GM11168 (cell line): ENCODE data around the gene MAGIX.

ENCODE experiments used
- in situ Hi-C: fragments of 300-500 bp; cut with MboI; formaldehyde crosslinking; loops from one replicate; pipeline ENCODE4 v1.12.0; 2022; ENCODE audit warnings: low sequenced_read_pairs; ENCODE audit not compliant: unreplicated experiment

The MAGIX gene

GRCh38 chrX:49179358-49179757 is 16.8 kb downstream of the MAGIX start:
- in situ Hi-C loops: no loop called here

- in situ Hi-C loops: no loop called here
These were observed 21.2 kb downstream of the MAGIX start for GRCh38 chrX:49183701-49184281.

DNA sequence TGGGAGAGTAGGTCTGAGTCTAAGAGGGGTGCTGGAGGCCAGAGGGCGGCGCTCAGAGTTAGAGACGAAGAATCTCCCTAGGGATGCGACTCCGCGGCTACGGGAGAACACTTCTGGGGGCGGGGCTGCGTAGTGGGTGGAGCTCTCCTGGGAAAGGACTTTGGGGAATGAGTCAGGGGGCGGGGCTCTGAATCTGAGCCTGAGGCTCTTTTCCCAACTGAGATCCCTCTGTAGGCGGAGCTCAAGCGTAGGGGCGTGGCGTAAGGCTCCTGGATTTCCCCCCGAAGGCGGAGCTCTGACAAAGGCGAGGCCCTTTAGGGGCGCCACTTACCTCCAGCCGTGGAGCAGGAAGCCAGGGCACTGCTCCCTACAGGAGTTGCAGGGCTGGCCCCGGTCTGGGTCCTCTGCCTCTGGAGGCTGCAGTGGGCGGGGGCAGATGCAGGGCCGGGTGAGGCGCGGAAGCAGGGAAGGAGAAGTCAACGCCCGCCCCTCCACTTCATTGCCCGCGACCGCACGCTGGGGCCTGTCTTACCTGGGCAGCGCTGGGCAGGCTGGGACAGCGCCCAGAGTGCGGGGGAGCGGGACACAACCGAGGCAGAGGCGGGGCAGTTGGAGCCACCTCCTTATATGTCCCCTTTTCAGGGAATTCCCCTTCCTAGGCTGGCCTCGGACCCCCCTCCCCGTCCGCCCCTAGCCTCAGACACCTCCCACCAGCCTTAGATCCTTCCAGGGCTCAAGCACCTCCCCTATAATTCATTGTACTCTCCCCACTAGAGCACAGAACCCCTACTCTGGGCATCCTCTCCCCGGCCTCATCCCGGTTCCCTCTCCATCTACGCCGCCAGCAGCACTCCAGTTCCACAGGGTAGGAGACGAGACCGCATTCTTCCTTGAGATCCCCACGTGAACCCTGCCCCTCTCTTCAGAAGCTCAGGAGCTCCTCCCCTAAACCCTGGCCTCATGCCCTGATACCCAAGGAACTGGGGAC is 22.0 kb downstream of the MAGIX start:
- in situ Hi-C loops: no loop called here

DNA sequence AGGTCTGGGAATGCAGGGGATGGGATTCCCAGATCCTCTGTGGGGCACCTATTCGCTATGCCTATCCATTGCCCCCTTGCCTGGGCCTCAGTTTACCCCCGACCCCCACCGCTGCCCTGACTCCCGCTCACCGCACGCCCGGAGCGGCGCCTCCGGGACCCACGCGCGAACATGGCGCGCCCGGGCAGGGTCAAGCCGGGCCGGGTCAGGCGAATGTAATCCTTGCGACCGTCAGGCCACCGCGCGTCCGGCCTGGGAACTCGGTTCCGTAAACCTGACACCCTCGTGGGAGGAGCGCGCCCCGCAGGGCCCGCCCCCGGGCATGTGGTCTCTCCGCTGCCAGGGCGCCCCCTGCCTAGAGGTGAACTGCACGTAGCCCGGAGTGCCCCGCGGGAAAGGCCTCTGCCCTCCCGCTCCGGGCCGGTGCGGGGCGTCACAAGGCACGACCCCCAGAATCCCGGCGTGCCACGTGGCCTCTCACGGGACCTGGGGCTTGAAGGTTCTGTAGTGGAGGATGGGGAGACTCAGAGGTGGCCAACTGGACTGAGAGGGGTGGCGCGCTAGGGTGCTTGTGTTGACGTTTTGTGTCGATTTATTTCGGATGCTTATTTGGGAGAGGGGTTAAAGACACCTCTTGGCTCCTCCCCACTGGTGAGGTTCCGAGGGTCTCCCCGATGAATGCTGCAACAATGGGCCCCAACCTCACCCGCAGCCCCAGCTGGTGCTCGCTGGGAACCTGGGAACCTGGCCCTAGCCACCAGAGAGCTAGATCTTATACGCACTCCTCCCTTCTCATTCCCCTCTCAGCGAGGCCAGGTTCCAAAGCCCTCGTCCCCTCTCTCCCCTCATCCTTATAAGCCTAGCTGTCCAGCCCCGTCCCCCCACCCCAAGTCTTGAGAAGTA is 23.8 kb downstream of the MAGIX start, which contains the start of gene PRICKLE3:
Gene PRICKLE3, minus strand, starts transcription at position 249 of the 903 bp plus-strand sequence. Its CDS starts 76 bp downstream, at position 173.
- in situ Hi-C loops: no loop called here

DNA sequence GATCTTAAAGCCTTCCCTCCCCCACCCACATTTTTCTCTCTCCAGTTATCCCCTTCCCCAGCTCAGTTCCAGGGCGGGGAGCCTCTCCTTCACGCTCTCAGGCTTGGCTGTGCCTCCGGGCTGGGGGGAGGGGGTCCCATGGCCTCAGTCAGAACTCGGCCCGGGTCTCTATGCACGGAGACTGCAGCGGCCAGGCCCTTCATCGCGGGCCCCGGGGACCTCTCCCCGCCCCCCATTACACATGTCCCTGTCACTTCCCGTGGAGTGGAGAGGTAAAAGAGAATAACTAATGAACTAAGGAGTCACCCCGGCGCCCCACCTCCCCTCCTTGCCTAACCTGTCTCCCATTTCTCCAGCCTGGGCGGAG is 24.5 kb downstream of the MAGIX start:
- in situ Hi-C loops: no loop called here

DNA sequence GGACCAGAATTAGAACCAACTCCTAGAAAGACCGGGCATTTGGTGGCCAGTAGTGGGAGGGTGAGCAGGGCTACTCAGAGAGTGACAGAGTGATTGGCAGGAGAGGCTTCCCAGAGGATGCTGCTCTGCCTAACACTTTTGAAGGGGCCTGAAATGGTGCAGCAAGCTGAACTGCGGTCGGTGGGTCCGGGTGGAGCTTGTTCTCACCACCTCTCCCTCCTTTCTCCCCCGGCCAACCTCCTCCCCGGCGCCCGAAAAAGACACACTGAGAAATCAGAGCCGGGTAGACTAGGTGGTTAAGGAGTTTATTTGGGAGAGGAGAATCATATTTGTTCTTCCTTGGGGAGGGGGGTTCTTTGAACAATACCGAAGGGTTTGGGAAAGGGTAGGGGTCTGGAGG is 25.0 kb downstream of the MAGIX start:
- in situ Hi-C loops: no loop called here

GRCh38 chrX:49188468-49189076 is 26.0 kb downstream of the MAGIX start:
- in situ Hi-C loops: no loop called here

GRCh38 chrX:49189606-49190005 is 27.0 kb downstream of the MAGIX start:
- in situ Hi-C loops: no loop called here

DNA sequence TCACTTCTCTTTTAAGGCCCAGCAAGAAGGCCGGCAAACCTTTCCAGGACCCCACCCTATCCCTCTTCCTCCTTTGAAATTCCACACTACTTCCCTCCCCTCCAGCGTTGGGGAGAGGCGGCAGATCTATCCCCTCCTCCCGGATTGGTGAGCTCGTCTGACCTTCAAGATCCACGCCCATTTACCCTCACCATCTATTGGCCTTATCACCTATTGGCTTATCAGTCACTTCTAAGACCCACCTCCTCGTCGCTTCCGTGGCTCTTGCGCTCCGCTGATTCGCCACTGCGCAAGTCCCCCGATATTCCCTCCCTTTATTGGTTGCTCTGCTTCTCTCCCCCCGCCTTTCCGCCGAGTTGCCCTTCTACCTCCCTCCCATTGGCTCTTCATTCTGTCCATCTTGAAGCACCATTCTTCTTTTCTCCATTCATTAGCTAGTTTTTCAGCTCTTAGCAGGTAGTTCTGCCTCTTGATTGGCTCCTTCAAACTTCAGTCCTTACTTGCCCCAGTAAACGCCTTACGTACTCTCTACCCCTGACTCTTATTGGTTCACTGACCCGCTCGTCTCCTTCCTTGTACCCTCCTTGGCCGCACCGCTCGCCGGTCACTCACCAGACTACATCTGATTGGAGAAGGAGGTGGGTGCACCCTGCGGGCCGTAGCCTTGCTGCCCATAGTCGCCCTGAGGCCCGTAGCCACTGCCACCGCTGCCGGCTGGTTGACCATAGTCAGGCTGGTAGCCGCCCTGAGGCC is 28.4 kb downstream of the MAGIX start:
- in situ Hi-C loops: no loop called here

- in situ Hi-C loops: no loop called here
These were observed 29.0 kb downstream of the MAGIX start for GRCh38 chrX:49191574-49192011.

DNA sequence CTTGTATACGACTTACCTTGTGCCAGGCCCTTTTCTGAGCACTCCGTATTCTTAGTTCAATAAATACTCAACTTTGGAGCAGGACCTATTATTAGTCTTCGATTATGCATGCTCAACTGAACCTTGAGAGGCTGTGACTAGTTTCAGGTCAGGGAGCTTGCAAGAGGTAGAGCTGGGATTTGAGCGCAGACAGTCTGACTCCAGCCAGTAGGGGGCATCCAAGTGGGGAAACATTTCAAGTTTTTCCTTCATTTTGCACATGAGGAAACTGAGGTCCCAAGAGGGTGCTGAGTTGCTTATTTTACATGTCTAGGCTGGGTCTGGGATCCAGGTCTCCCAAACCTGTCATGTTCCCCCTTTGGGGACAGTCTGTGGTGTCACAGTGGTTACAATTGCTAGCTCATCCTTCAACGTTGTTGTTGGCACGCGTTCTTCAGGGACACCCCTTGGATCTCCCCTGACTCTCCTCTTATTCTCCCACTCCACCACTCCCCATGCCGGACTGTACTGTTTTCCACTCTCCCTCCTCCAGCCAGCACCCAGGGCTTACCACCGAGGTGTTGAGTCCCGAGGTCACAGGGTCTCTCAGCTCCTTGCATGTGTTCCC is 30.3 kb downstream of the MAGIX start:
- in situ Hi-C loops: no loop called here

- in situ Hi-C loops: no loop called here
These were observed 31.0 kb downstream of the MAGIX start for GRCh38 chrX:49193542-49193964.

DNA sequence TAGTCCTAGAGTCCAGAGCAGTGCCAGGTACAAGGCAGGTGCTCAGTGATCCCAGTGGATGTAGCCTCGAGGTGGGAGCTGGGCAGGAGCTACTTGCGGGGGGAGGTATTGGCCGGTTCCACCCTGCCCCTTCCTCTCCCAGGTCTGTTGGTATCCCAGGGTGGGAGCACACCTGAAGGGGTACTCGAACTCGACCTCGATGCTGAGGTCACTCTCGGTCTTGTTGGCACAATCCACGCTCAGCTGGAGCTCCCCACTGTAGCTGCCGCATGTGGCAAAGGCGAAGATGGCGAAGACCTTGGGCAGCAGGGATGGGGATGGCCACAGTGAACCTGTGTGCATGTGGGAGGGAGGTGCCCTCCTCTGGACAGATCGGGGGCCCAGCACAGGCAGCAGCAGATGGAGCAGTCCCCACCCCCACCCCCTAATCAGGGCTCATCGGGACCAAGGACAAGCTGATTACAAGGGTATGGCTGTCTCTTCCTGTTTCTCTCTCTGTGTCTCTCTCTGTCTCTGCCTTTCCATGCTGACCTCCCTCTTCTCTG is 35.1 kb downstream of the MAGIX start:
- in situ Hi-C loops: no loop called here

GRCh38 chrX:49198540-49199314 is 36.2 kb downstream of the MAGIX start:
- in situ Hi-C loops: no loop called here

GRCh38 chrX:49199315-49199595 is 36.7 kb downstream of the MAGIX start:
- in situ Hi-C loops: no loop called here

- in situ Hi-C loops: no loop called here
These were observed 37.6 kb downstream of the MAGIX start, which contains the start of gene SYP for GRCh38 chrX:49199906-49200771. SYP (minus strand) TSS chrX:49200193; CDS start chrX:49200186, 7 bp downstream.

DNA sequence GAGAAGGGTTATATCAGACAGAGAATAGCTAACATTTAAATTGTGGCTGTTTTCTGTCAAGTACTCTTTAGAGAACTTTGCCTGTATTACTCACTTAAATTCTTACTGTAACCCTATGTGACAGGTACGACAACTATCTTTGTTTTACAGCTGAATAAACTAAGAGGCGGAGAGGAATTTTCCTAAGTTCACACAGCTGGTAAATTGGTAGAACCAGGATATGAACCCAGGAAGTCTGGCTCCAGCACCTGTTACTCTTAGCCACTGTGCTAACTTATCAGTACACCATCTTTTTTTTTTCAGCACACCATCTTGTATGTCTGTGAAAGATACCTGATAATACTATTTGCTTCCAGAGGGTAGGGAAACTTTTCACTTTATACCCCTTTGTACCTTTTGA is 39.5 kb downstream of the MAGIX start:
- in situ Hi-C loops: no loop called here
